ENCODE measurements around the gene ASB15.

The ASB15 gene

DNA sequence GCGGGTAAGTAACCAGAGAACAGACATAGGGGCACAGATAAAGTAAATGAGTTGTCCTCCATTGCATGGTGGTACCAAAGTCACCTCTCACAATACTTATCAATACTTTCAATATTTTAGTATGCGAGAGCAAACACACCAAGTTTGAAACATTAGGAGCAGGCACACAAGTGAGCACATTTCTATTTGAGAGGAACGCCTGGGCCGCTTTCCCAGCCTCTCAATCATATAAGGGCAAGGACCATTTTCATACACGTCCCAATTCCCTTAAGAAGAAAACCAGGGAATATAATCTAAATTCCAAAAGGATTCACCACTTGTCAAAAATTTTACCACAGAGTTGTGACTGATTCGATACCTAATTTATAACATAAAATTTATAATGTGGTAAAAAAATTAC is 61.6 kb downstream of the ASB15 start:
- no peak for DNase-seq (ENCODE audit: low spot score)

DNA sequence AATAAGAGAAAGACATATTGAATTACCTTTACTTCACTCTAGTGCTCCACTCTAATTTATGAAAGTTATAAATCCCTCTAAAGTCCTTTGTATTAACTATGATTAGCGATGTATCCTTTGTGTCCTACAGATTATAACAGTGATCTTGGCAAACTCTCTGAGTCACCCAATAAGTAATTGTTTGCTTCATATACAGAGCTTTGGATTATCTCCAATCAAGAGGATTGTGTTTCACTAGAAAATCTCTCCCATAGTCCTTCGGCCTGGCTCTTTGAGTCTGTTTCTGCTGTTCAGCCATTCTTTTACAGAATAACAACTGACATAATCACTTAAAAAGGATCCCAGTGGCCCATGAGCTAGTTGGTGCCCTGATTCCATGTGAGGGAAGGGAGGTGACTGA is 63.5 kb downstream of the ASB15 start:
- DNase-seq (ENCODE audit: low spot score), result no peak

DNA sequence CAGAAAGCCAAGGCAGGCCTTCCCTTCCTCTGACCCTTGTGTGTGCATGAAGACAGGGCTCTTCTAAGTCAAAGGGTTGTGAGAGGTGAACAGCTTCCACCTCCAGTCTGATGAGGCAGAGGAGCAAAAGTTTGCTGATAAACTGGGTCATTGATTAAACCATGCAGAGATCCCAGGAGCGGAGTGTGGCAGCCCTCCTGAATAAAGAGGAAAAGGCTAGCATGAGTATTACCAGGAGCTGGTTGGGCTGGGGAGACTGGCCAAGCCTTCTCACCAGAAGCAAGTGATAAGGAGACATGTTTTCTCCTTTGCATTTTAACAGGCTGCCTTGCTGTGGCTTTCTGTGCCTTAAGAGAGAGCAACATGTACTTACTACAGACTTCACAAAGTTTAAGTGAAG is 64.3 kb downstream of the ASB15 start:
- no peak for DNase-seq (ENCODE audit: low spot score)

DNA sequence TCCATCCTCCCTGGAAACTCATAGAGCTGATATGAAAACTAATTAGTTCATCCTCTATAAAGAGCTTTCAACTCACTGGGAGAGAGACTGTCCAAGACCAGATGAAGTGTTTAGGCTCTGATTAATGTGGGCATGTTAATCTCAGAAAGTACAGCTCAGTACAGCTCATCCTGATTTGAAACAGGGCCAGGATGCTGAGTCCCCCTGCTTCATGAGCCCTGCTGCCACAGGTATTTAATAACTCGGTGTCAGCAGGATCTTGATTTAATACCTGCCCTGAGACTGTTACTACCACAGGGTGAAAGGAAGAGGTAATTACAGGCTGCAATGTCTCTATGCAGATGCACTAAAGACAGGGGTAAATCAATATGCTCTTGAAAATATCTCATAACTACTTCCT is 64.9 kb downstream of the ASB15 start:
- no peak for DNase-seq (ENCODE audit: low spot score)

DNA sequence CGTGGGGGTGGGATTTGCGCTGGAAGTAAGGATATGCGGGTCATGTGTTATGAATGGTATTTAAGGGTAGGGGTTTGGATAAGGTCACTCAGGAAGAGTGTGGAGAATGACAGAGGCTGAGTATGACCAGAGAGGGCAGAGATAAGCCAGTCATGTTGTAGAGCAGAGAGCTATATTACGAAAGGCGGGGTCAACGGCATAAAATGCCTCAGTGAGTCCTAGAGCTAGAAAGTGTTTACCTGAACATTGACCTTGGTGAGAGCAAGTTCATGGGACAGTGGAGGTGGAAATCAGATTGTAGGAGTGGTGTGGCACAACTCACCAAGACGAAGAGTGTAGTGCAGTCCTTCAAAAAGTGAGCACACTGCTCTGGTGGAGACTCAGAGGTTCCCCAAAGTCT is 67.9 kb downstream of the ASB15 start:
- no peak for DNase-seq (ENCODE audit: low spot score)

GRCh38 chr7:123673137-123673732 is 71.6 kb downstream of the ASB15 start:
- DNase-seq (ENCODE audit: low spot score), result no peak

- no peak for DNase-seq (ENCODE audit: low spot score)
Observed at GRCh38 chr7:123673752-123674398, 72.3 kb downstream of the ASB15 start.

DNA sequence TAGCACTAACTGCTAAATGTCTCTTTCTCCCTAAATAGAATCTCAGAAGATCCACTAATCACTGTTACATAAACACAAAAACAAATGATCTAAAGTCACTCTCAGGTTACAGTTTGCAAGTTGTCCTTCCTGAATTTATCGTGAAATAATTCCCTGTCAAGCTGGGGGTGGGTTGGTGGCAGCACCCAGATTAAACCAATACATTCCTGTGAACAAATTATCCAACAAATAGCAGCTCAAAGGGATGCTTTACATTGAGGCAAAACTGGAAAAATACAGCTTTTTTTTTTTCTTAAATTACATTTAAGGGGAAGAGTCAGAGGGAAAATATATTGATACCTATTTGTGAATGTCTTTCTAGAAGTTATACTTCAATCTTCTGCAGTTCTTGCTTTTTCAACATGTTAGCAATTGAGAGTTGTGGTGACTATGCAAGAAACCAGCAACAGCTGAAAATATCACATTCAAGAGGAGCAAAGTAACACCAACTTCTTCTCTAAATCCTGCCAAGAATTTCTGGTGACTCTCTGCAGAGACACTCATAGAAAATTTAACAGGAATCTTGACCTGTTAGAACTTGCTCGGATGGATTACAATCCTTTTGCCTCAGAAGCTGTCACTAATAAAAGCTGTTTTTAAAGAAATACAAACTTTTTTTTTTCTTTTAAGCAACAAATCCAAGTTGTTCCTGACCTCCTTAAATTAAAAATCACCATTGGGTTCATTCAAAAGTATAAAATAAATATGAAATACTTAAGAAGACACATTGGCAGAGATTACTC is 73.0 kb downstream of the ASB15 start:
- peak; percentile 55 for DNase-seq (ENCODE audit: low spot score)

- peak; percentile 60 for DNase-seq (ENCODE audit: low spot score)
Observed at GRCh38 chr7:123675181-123675473, 73.5 kb downstream of the ASB15 start.

DNA sequence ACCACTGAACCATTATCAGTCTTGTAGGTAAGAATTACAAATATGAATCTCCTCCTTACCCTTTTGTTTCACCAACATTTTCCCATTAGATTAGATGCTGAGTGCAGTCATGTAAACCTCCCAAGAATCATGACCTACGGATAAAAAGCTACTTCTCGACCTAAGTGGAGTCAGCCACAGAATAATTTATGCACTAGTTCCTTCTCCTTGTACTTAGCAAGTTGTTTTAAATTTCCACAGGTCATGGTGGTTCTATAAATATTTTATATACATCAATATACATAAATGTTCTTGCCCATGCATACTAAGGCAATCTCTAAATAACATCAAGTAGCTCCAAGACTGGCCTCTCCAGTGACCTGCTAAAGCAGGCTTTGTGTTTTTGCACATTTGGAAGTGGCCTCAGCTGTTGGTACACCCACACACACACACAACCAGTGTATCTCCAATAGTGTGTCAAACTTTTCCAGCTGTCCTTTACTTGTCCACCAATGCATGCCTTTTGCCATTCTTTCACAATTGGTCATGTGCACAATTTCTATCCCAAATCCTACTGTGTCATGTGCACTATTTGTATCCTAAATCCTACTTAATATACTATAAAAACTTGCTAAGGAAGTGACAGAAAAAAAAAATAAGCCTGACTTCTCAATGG is 75.6 kb downstream of the ASB15 start:
- DNase-seq (ENCODE audit: low spot score), result no peak

DNA sequence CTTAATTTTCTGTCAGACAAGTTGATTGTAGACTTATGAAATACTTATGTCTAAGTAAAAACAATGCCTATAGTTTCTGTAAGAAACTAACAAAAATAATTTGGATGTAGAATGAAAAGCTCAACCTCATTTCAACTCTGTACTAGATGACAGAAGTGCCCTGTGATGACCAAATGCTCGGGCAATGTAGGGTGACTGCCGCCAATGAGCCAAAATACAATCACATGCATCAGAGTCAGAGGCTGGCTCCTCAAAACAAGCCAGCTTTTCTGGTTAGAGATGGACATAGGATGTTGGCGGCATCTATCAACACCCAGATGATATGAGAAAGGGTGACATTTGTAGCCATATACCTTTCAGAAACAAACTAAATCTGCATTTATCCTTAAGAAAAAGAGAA is 78.0 kb downstream of the ASB15 start:
- DNase-seq (ENCODE audit: low spot score), result no peak

- DNase-seq (ENCODE audit: low spot score), result no peak
Observed at GRCh38 chr7:123680580-123680979, 79.0 kb downstream of the ASB15 start.

DNA sequence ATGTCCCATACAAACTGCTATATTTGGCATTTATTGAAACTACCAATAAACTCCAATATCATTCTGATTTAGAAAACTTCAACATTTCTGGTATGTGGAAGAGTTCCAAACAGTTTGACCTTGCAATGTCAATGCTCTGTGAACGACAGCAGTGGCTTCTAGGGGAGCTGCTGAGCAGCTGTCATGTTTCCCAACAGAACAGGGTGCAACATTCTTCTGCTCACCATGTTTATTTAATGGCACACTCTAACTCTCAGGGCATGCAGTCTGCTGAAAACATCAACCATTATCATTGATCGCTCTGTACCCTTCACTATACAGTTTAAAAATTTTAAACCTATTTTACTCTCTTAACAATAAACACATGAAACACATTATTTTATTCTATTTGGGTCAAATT is 79.9 kb downstream of the ASB15 start:
- DNase-seq (ENCODE audit: low spot score), result no peak

DNA sequence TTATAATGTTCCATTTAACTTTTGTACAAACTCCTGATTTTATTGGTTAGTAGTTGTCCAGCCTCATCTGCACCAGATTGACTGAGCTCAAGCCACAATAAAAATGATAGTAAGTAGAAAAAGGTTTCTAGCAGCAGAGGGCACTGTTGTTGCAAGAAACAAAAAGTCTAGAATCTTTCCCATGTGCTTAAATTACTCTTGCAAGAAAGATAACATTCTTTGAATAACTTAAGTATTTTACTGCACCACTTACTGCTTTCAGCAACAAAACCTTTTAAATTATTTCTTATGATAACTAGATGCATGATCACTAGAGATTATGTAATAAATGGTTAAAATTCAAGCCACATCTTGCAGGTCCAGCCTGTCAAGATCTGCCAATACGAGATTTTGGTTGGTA is 81.1 kb downstream of the ASB15 start:
- DNase-seq (ENCODE audit: low spot score), result peak; percentile 51

DNA sequence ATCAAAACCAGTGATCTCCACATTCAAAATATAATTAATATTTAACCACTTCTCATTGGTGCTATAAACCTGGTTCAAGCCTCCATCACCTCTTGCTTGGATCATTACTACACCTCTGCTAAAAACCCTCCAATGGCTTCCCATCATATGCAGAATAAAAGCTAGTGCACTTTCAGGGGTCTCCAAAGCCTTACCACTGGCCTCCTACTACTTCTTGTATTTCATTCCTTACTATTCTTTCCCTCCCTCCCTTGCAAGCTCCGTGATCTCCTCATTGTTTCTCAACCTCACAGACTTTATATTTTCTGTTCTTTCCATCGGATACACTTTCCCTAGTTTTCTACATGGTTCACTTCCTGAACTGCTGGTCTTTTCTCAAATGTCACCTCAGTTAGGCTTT is 85.5 kb downstream of the ASB15 start:
- DNase-seq (ENCODE audit: low spot score), result no peak

GRCh38 chr7:123687727-123688126 is 86.1 kb downstream of the ASB15 start:
- DNase-seq (ENCODE audit: low spot score), result no peak

Data from AG20443 (cell line).